H9 (cell line): Measurements from ENCODE around the gene FILIP1. TPM values are rescaled to one million over a fixed set of nuclear protein-coding genes. Genes with fewer than 3 reads are reported as not detected.

Experiments
- DNase-seq: peaks from one replicate; pipeline ENCODE4 v3.0.0-alpha.2; 2017
- H2AFZ ChIP-seq: one replicate; pipeline ENCODE4 v1.6.1; 2013; ENCODE audit warnings: mild to moderate bottlenecking, low read length, control low read depth, moderate library complexity
- H2AK5ac ChIP-seq: 2 replicates; pipeline ENCODE4 v1.6.1; 2013; ENCODE audit warnings: low read length, control low read depth, mixed read lengths; ENCODE audit not compliant: insufficient read length
- H2BK120ac ChIP-seq: one replicate; pipeline ENCODE4 v1.6.1; 2013; ENCODE audit warnings: low read depth, mild to moderate bottlenecking, low read length, control low read depth, inconsistent platforms; ENCODE audit not compliant: poor library complexity, severe bottlenecking
- H2BK12ac ChIP-seq: 2 replicates; pipeline ENCODE4 v1.6.1; 2013; ENCODE audit warnings: low read length, control low read depth, mixed read lengths, low read depth; ENCODE audit not compliant: insufficient read length
- H2BK15ac ChIP-seq: 2 replicates; pipeline ENCODE4 v1.6.1; 2013; ENCODE audit warnings: low read depth, low read length, control low read depth
- H2BK20ac ChIP-seq: one replicate; pipeline ENCODE4 v1.6.1; 2013; ENCODE audit warnings: low read depth, mild to moderate bottlenecking, low read length, control low read depth, inconsistent platforms; ENCODE audit not compliant: poor library complexity, severe bottlenecking
- H2BK5ac ChIP-seq: 2 replicates; pipeline ENCODE4 v1.6.1; 2013; ENCODE audit warnings: low read length, control low read depth, mixed read lengths; ENCODE audit not compliant: insufficient read length
- H3K14ac ChIP-seq: 2 replicates; pipeline ENCODE4 v1.6.1; 2013; ENCODE audit warnings: low read length, control low read depth; ENCODE audit not compliant: insufficient read depth
- H3K18ac ChIP-seq: 2 replicates; pipeline ENCODE4 v1.6.1; 2013; ENCODE audit warnings: low read depth, mild to moderate bottlenecking, mixed read lengths, low read length, control low read depth; ENCODE audit not compliant: insufficient read length
- H3K23ac ChIP-seq: 2 replicates; pipeline ENCODE4 v1.6.1; 2013; ENCODE audit warnings: low read length, control low read depth, mixed read lengths, low read depth; ENCODE audit not compliant: insufficient read length
- H3K23me2 ChIP-seq: 2 replicates; pipeline ENCODE4 v1.6.1; 2013; ENCODE audit warnings: low read depth, mild to moderate bottlenecking, mixed read lengths, low read length, control low read depth; ENCODE audit not compliant: insufficient read length, poor library complexity, severe bottlenecking
- H3K27ac ChIP-seq: 2 replicates; pipeline ENCODE4 v1.5.1; 2013; ENCODE audit warnings: low read length, control low read depth, mixed read lengths, low read depth; ENCODE audit not compliant: insufficient read length
- H3K27me3 ChIP-seq: 2 replicates; pipeline ENCODE4 v1.6.1; 2013; ENCODE audit warnings: low read length, control low read depth, inconsistent platforms; ENCODE audit not compliant: insufficient read depth
- H3K4ac ChIP-seq: 2 replicates; pipeline ENCODE4 v1.6.1; 2013; ENCODE audit warnings: low read depth, mild to moderate bottlenecking, control low read depth, inconsistent platforms, low read length, moderate library complexity
- H3K4me1 ChIP-seq: 2 replicates; pipeline ENCODE4 v1.6.1; 2013; ENCODE audit warnings: low read length, control low read depth, inconsistent platforms; ENCODE audit not compliant: insufficient read depth
- H3K4me2 ChIP-seq: 2 replicates; pipeline ENCODE4 v1.6.1; 2013; ENCODE audit warnings: low read length, control low read depth, mixed read lengths; ENCODE audit not compliant: insufficient read length, insufficient read depth
- H3K56ac ChIP-seq: 2 replicates; pipeline ENCODE4 v1.6.1; 2013; ENCODE audit warnings: low read depth, mild to moderate bottlenecking, mixed read lengths, low read length, control low read depth; ENCODE audit not compliant: insufficient read length
- H3K79me1 ChIP-seq: 2 replicates; pipeline ENCODE4 v1.6.1; 2013; ENCODE audit warnings: low read depth, mild to moderate bottlenecking, moderate library complexity, low read length, control low read depth, inconsistent platforms; ENCODE audit not compliant: insufficient read depth, poor library complexity, severe bottlenecking
- H3K79me2 ChIP-seq: 2 replicates; pipeline ENCODE4 v1.6.1; 2013; ENCODE audit warnings: low read length, control low read depth, inconsistent platforms; ENCODE audit not compliant: insufficient read depth
- H3K9ac ChIP-seq: 2 replicates; pipeline ENCODE4 v1.6.1; 2013; ENCODE audit warnings: low read length, control low read depth, mixed read lengths; ENCODE audit not compliant: insufficient read length; ENCODE audit errors: extremely low read depth
- H3K9me3 ChIP-seq: one replicate; pipeline ENCODE4 v1.6.1; 2013; ENCODE audit warnings: low read depth, low read length, inconsistent platforms; ENCODE audit not compliant: control insufficient read depth
- H3T11ph ChIP-seq: one replicate; pipeline ENCODE4 v1.6.1; 2013; ENCODE audit warnings: mild to moderate bottlenecking, low read length, control low read depth, inconsistent platforms
- H4K20me1 ChIP-seq: one replicate; pipeline ENCODE4 v1.6.1; 2013; ENCODE audit not compliant: control insufficient read depth, insufficient read length, insufficient read depth
- H4K5ac ChIP-seq: 2 replicates; pipeline ENCODE4 v1.6.1; 2013; ENCODE audit warnings: low read depth, mild to moderate bottlenecking, mixed read lengths, low read length, control low read depth; ENCODE audit not compliant: insufficient read length
- H4K8ac ChIP-seq: replicated peaks from 2 replicates; pipeline ENCODE4 v1.6.1; 2013; ENCODE audit warnings: low read length, control low read depth, mixed read lengths, low read depth; ENCODE audit not compliant: insufficient read length
- H4K91ac ChIP-seq: 2 replicates; pipeline ENCODE4 v1.6.1; 2013; ENCODE audit warnings: low read depth, mild to moderate bottlenecking, moderate library complexity, mixed read lengths, low read length, control low read depth; ENCODE audit not compliant: insufficient read length
- H3K27ac Mint-ChIP-seq, 3 experiments: 2 replicates in 2 of 3; 3 replicates in 1 of 3; pipeline ENCODE4 v1.8.0; 2020 to 2021; ENCODE audit warnings: mixed read lengths in 3 of 3, mild to moderate bottlenecking in 1 of 3, moderate library complexity in 1 of 3
- H3K27me3 Mint-ChIP-seq: 2 replicates; pipeline ENCODE4 v1.8.0; 2021; ENCODE audit warnings: low read depth, mild to moderate bottlenecking, moderate library complexity, mixed read lengths
- H3K36me3 Mint-ChIP-seq, 3 experiments: 2 replicates in 2 of 3; 3 replicates in 1 of 3; pipeline ENCODE4 v1.8.0; 2020 to 2021; ENCODE audit warnings: low read depth in 3 of 3, mixed read lengths in 3 of 3; ENCODE audit not compliant: insufficient read depth in 1 of 3
- H3K4me1 Mint-ChIP-seq, 2 experiments: 2 replicates each; pipeline ENCODE4 v1.8.0; 2020; ENCODE audit warnings: mixed read lengths in 2 of 2
- H3K4me3 Mint-ChIP-seq, 2 experiments: 2 replicates in 1 of 2; 3 replicates in 1 of 2; pipeline ENCODE4 v1.8.0; 2020 to 2021; ENCODE audit warnings: mild to moderate bottlenecking in 2 of 2, mixed read lengths in 2 of 2, moderate library complexity in 1 of 2
- H3K9me3 Mint-ChIP-seq, 2 experiments: 2 replicates in 1 of 2; 3 replicates in 1 of 2; pipeline ENCODE4 v1.8.0; 2020; ENCODE audit warnings: mild to moderate bottlenecking in 2 of 2, mixed read lengths in 2 of 2, moderate library complexity in 1 of 2
- WGBS: extraction: QIAGEN DNeasy Blood & Tissue Kit; methylation state at CpG from one replicate; pipeline ENCODE4 v1.1.7; 2013; ENCODE audit warnings: missing lambda C conversion rate, low lambda C conversion rate, mixed read lengths; ENCODE audit not compliant: insufficient read length; ENCODE audit errors: extremely low coverage; 5-methylcytosine and 5-hydroxymethylcytosine counted together
- total RNA-seq: library from RNA; stranded (reverse); gene quantifications from 2 replicates; pipeline ENCODE4 v1.2.1, GENCODE V29; 2021
- TF ChIP-seq, protein P1 (sequence below): fragments of 200-600 bp; sonication (generic); conservative IDR thresholded peaks from 3 replicates; pipeline ENCODE4 v1.8.0; 2021; ENCODE audit warnings: antibody characterized with exemption, mild to moderate bottlenecking

The FILIP1 gene
- total RNA-seq, 1 experiment from 2014 or later, result 10.5 TPM

GRCh38 chr6:75246386-75246785 is 247.2 kb downstream of the FILIP1 start:
- no CpG with 5 or more reads among the region's 2 CpGs for WGBS

More at GRCh38 chr6:75246386-75246785, 247.2 kb downstream of the FILIP1 start:
- Mint-ChIP-seq H3K4me1 (peaks cover 26 to 35% of the 10 kb centered on the region in 2 experiments), H3K27ac (no peak overlapping the region), H3K36me3 (peaks cover 3 to 7% (median 4%) of the 10 kb centered on the region in 3 experiments; a peak in 6 of 7 replicates), H3K4me3 (no peak overlapping the region), H3K27me3 (peaks cover 3% of the 10 kb centered on the region), H3K9me3 (peaks cover 0 to 3% of the 10 kb centered on the region in 2 experiments; a peak in 2 of 5 replicates)
- no peaks in the 10 kb centered on the region for H3K79me1 ChIP-seq
- no peaks in the 10 kb centered on the region for H3K27me3 ChIP-seq
- no peak overlapping the region for H2BK120ac ChIP-seq
- no peak overlapping the region for H3T11ph ChIP-seq
- no peak overlapping the region for H2BK20ac ChIP-seq
- no peak overlapping the region for H4K5ac ChIP-seq
- H4K91ac ChIP-seq, result no peak overlapping the region
- no peak overlapping the region for H2BK15ac ChIP-seq
- H3K79me2 ChIP-seq, result peaks cover 10% of the 10 kb centered on the region; the same call in 1 of the 2 replicates
- H3K23ac ChIP-seq, result no peak overlapping the region
- no peak for DNase-seq
- H3K4me2 ChIP-seq, result no peak overlapping the region
- H2BK12ac ChIP-seq, result no peak overlapping the region
- no peak overlapping the region for H2AK5ac ChIP-seq
- H2AFZ ChIP-seq, result no peak overlapping the region
- H3K9me3 ChIP-seq, result no peaks in the 10 kb centered on the region
- H3K23me2 ChIP-seq, result peaks cover 8% of the 10 kb centered on the region
- H3K56ac ChIP-seq, result no peak overlapping the region
- no peak overlapping the region for H3K9ac ChIP-seq
- no peak overlapping the region for H3K18ac ChIP-seq
- no peak overlapping the region for H2BK5ac ChIP-seq
- no peak overlapping the region for H3K4ac ChIP-seq
- no peak overlapping the region for H3K14ac ChIP-seq
- H3K27ac ChIP-seq, result no peak overlapping the region
- H4K20me1 ChIP-seq, result no peaks in the 10 kb centered on the region
- H4K8ac ChIP-seq, result no peak overlapping the region
- TF ChIP-seq, protein P1, sequence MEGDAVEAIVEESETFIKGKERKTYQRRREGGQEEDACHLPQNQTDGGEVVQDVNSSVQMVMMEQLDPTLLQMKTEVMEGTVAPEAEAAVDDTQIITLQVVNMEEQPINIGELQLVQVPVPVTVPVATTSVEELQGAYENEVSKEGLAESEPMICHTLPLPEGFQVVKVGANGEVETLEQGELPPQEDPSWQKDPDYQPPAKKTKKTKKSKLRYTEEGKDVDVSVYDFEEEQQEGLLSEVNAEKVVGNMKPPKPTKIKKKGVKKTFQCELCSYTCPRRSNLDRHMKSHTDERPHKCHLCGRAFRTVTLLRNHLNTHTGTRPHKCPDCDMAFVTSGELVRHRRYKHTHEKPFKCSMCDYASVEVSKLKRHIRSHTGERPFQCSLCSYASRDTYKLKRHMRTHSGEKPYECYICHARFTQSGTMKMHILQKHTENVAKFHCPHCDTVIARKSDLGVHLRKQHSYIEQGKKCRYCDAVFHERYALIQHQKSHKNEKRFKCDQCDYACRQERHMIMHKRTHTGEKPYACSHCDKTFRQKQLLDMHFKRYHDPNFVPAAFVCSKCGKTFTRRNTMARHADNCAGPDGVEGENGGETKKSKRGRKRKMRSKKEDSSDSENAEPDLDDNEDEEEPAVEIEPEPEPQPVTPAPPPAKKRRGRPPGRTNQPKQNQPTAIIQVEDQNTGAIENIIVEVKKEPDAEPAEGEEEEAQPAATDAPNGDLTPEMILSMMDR, result no peak
- peaks cover 5% of the 10 kb centered on the region; the same call in 1 of the 2 replicates for H3K4me1 ChIP-seq
